ENCODE data around the gene AGTRAP. TPM values are rescaled to one million over a fixed set of nuclear protein-coding genes. Genes with fewer than 3 reads are reported as not detected.

Gene AGTRAP
- total and polyA plus RNA-seq, 9 of the 15 experiments (the other 6 are each of a cell fraction or from before 2014, with no cell fraction given) = 26.8 to 105 (median 57.5) TPM

- TF ChIP-seq DEAF1 (CRISPR knock-in tag; IDR thresholded peaks at IDR 0.05) = no peak
- TF ChIP-seq, protein P1, sequence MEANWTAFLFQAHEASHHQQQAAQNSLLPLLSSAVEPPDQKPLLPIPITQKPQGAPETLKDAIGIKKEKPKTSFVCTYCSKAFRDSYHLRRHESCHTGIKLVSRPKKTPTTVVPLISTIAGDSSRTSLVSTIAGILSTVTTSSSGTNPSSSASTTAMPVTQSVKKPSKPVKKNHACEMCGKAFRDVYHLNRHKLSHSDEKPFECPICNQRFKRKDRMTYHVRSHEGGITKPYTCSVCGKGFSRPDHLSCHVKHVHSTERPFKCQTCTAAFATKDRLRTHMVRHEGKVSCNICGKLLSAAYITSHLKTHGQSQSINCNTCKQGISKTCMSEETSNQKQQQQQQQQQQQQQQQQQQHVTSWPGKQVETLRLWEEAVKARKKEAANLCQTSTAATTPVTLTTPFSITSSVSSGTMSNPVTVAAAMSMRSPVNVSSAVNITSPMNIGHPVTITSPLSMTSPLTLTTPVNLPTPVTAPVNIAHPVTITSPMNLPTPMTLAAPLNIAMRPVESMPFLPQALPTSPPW (CRISPR knock-in tag; IDR thresholded peaks at IDR 0.05) = no peak
- TF ChIP-seq TEAD2 (tag; IDR thresholded peaks at IDR 0.05) = no peak
- TF ChIP-seq, protein P2, sequence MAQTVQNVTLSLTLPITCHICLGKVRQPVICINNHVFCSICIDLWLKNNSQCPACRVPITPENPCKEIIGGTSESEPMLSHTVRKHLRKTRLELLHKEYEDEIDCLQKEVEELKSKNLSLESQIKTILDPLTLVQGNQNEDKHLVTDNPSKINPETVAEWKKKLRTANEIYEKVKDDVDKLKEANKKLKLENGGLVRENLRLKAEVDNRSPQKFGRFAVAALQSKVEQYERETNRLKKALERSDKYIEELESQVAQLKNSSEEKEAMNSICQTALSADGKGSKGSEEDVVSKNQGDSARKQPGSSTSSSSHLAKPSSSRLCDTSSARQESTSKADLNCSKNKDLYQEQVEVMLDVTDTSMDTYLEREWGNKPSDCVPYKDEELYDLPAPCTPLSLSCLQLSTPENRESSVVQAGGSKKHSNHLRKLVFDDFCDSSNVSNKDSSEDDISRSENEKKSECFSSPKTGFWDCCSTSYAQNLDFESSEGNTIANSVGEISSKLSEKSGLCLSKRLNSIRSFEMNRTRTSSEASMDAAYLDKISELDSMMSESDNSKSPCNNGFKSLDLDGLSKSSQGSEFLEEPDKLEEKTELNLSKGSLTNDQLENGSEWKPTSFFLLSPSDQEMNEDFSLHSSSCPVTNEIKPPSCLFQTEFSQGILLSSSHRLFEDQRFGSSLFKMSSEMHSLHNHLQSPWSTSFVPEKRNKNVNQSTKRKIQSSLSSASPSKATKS (CRISPR knock-in tag; IDR thresholded peaks at IDR 0.05) = no peak
- TF ChIP-seq MEIS2 (IDR thresholded peaks at IDR 0.05; ENCODE audit: partially characterized antibody) = peak; percentile 11
- TF ChIP-seq NEUROD1 (IDR thresholded peaks at IDR 0.05; ENCODE audit: borderline replicate concordance, low read depth, low read length, partially characterized antibody) = no peak
- TF ChIP-seq ZNF699 (CRISPR knock-in tag; IDR thresholded peaks at IDR 0.05; ENCODE audit: insufficient replicate concordance) = no peak
- TF ChIP-seq, protein P3, sequence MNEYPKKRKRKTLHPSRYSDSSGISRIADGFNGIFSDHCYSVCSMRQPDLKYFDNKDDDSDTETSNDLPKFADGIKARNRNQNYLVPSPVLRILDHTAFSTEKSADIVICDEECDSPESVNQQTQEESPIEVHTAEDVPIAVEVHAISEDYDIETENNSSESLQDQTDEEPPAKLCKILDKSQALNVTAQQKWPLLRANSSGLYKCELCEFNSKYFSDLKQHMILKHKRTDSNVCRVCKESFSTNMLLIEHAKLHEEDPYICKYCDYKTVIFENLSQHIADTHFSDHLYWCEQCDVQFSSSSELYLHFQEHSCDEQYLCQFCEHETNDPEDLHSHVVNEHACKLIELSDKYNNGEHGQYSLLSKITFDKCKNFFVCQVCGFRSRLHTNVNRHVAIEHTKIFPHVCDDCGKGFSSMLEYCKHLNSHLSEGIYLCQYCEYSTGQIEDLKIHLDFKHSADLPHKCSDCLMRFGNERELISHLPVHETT (CRISPR knock-in tag; conservative IDR thresholded peaks at IDR 0.05 in 1 of 2, IDR thresholded peaks at IDR 0.05 in 1 of 2) = no peak
- TF ChIP-seq CTCFL (IDR thresholded peaks at IDR 0.05; ENCODE audit: borderline replicate concordance, insufficient read depth, low read depth, low read length, poor library complexity, severe bottlenecking) = no peak
- no peak for TF ChIP-seq ASH1L (IDR thresholded peaks at IDR 0.05; ENCODE audit: borderline replicate concordance, low read depth, partially characterized antibody)
- TF ChIP-seq, protein P4, sequence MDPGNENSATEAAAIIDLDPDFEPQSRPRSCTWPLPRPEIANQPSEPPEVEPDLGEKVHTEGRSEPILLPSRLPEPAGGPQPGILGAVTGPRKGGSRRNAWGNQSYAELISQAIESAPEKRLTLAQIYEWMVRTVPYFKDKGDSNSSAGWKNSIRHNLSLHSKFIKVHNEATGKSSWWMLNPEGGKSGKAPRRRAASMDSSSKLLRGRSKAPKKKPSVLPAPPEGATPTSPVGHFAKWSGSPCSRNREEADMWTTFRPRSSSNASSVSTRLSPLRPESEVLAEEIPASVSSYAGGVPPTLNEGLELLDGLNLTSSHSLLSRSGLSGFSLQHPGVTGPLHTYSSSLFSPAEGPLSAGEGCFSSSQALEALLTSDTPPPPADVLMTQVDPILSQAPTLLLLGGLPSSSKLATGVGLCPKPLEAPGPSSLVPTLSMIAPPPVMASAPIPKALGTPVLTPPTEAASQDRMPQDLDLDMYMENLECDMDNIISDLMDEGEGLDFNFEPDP (CRISPR knock-in tag; IDR thresholded peaks at IDR 0.05) = no peak
- no peak for TF ChIP-seq ZNF121 (CRISPR knock-in tag; conservative IDR thresholded peaks at IDR 0.05)
- no peak for TF ChIP-seq HMGN3 (IDR thresholded peaks at IDR 0.05; ENCODE audit: borderline replicate concordance, extremely low read depth, insufficient read length, low read depth, low read length)
- peak; percentile 89 for TF ChIP-seq JUN (IDR thresholded peaks at IDR 0.05; ENCODE audit: borderline replicate concordance, low read depth, low read length)
- no peak for TF ChIP-seq JUN (CRISPR knock-in tag; IDR thresholded peaks at IDR 0.05; ENCODE audit: borderline replicate concordance)
Observed at GRCh38 chr1:11693024-11693590, 42.8 kb upstream of the AGTRAP start (continued).
